GM23338 (cell line): ENCODE data around the gene OTUB2.

ENCODE experiments used
- CREB1 ChIP-seq: fragments of 250-450 bp; sonication (Bioruptor Pico); IDR thresholded peaks from 2 replicates; pipeline ENCODE4 v1.5.0; 2020; ENCODE audit warnings: low read depth, mild to moderate bottlenecking, moderate library complexity
- CTCF ChIP-seq, 2 experiments: fragments of 200-600 bp in 1 of 2; sonication (generic) in 1 of 2; conservative IDR thresholded peaks; 2 replicates each; pipeline versions ENCODE4 v1.5.1 to v1.6.1; 2016 to 2017; ENCODE audit warnings: antibody characterized with exemption in 2 of 2, low read depth in 2 of 2, mild to moderate bottlenecking in 2 of 2, moderate library complexity in 1 of 2
- ETS1 ChIP-seq: IDR thresholded peaks from 2 replicates; pipeline ENCODE4 v1.6.1; 2016; ENCODE audit warnings: antibody characterized with exemption
- EZH2 ChIP-seq: fragments of 200-600 bp; sonication (generic); IDR thresholded peaks from one replicate; pipeline ENCODE4 v1.8.0; 2017; ENCODE audit warnings: antibody characterized with exemption, mild to moderate bottlenecking, low read depth; ENCODE audit not compliant: unreplicated experiment
- EZH2phosphoT487 ChIP-seq: fragments of 200-600 bp; sonication (generic); IDR thresholded peaks from one replicate; pipeline ENCODE4 v1.8.1; 2018; ENCODE audit warnings: antibody characterized with exemption; ENCODE audit not compliant: unreplicated experiment
- JUNB ChIP-seq: IDR thresholded peaks from one replicate; pipeline ENCODE4 v1.6.1; 2016; ENCODE audit warnings: antibody characterized with exemption; ENCODE audit not compliant: unreplicated experiment
- POLR2AphosphoS5 ChIP-seq: IDR thresholded peaks from 2 replicates; pipeline ENCODE4 v1.6.1; 2016; ENCODE audit warnings: antibody characterized with exemption, low read depth
- REST ChIP-seq: IDR thresholded peaks from one replicate; pipeline ENCODE4 v1.6.1; 2018; ENCODE audit warnings: antibody characterized with exemption; ENCODE audit not compliant: unreplicated experiment
- STAT1 ChIP-seq: IDR thresholded peaks from one replicate; pipeline ENCODE4 v1.6.1; 2016; ENCODE audit warnings: antibody characterized with exemption; ENCODE audit not compliant: unreplicated experiment
- ZNF331 ChIP-seq: fragments of 250-450 bp; sonication (Bioruptor Pico); IDR thresholded peaks from 2 replicates; pipeline ENCODE4 v1.5.0; 2020; ENCODE audit warnings: low read depth, mild to moderate bottlenecking, moderate library complexity

GRCh38 chr14:94043111-94043755 is 17.1 kb downstream of the OTUB2 start:
- TF ChIP-seq CTCF (conservative IDR thresholded peaks at IDR 0.05; ENCODE audit: low read depth in 2 of 2) (no peak), EZH2 (no peak), REST (no peak), POLR2AphosphoS5 (no peak), CREB1 (CRISPR knock-in tag) (no peak), ETS1 (no peak), JUNB (no peak), EZH2phosphoT487 (no peak), STAT1 (no peak), ZNF331 (CRISPR knock-in tag) (no peak)
